Endometrial microvascular endothelial cells (primary cell): Measurements from ENCODE around the gene KCNMA1. TPM values are rescaled to one million over a fixed set of nuclear protein-coding genes. Genes with fewer than 3 reads are reported as not detected.

Source experiments
- in situ Hi-C: cut with HindIII; loops from 2 replicates; pipeline ENCODE4 v1.10.0; 2017; ENCODE audit warnings: low sequenced_read_pairs, low pct_unique_long_range_greater_than_20kb; ENCODE audit errors: inconsistent ontology term
- total RNA-seq: library from RNA; depleted of rRNA; stranded (reverse); fragments of >200 nt; gene quantifications from one replicate; pipeline ENCODE4 v1.2.3, GENCODE V29; 2015; ENCODE audit errors: inconsistent ontology term

Gene KCNMA1
- total RNA-seq, 1 donor from 2014 or later, result 0.09 TPM

DNA sequence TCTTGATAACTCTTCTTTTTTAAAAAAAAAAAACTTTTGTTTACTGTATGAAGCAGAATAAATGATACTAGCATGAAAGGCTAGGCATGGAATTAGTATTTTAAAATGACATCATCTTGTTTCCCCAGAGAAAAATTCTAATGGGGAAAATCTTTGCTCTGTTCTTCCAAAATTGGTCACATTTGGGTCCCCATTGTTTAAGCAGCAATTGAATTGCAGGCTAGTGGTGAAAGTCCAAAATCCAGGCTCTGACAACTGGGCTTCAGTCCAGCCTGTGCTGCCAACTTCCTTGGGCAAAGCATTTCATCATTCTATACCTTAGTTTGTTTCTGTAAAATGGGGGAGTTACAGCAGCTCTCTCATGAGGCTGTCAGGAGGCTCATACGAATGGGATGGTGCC lies 726.4 kb downstream of the KCNMA1 start:
- in situ Hi-C loops, result no loop called here

DNA sequence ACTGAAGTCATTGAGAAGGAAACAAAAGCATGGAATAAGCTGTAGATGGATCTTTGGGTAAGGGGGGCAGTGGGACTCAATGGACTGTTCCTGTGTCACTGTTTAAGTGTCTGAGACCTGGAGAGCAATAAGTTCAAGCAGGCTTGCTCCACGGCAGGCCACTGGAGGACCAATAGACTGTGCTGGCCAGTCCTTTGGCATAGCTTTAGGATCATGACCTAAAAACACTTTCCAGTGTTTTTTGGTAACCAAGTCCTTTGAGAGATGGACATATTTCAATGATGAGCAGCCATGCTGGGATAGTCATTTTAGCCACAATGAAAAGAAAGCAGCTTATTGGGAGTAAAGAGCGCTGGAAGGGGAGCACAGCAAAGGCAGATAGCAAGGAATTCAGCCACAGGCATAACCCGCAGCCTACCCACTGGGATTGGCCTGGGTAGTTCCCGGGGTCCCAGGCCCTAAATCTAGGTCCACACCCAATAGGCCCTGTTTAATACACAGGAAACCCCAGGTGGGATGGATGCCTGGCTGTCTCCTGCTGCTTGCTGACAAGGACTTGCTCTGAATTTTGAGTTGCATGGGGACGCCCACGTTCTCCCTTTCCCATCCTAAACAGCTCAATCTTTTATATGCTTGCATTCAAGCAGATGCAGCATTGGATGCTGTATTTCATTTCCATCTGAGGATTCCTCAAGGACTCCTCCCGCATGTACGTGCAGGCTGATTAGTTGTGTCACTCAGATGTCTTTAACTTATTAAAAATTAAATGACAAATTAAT lies 727.2 kb downstream of the KCNMA1 start:
- in situ Hi-C loops, result no loop called here

DNA sequence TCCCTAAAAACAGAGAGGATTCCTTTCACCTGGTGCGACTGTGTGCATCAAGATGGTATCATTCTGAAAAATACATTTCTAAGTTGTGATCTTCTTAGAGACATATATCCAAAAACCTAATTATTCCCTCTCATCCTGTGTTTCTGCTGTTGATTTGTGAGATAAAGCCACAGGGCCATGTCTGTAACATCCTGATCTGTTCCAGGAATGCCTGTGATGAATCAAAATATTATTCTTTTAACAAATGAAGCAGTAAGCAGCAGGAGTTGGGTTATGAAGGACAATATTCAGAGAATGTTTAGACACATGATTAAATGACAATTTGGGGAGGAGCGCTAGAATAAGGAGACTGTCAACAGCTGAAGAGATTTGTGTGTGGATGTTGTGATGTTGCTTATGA lies 731.4 kb downstream of the KCNMA1 start:
- in situ Hi-C loops, result no loop called here

DNA sequence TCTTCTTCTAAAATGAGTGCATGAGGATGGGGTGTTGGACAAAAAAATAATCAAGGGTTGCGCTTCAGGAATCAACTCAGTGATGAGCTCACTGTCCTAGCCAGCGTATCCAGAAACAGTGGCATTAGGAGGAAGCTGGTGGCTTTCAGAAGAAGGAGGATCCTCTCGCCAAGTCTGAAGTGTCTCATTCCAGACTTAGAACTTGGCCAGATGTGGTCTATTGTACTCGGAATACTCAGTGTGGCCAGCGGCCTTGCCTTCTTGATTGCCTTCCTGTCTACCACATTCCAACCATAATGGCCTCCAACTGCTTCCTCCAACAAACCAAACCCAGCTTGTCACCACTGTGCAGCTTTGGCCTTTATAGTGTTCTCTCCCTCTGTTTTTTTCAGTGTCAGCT lies 732.4 kb downstream of the KCNMA1 start:
- in situ Hi-C loops, result no loop called here

DNA sequence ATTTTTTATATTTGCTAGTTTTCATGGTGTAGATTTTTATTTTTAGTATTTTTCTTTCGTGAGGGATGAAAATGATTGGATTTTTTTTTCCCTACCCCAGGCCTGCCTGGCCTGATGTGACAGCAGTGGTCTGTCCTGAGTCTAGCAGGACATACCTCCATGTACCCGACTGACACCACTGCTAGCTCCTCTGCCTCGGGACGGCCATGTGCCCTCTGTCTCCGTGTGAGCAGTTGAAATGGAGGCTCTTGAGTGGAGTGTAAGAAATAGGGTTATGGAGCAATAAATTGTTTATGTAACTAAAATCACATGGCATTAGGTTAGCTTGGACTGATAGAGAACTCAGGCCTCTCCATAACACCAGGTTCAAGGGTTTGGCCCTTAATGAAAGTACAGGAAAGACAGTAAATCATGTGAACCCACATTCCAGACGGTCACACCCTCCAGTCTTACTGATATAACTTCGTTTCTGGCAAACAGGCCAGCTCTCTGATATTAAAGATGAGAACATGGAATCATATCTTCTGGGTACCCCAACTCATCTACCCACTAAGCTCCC lies 734.1 kb downstream of the KCNMA1 start:
- in situ Hi-C loops, result no loop called here

DNA sequence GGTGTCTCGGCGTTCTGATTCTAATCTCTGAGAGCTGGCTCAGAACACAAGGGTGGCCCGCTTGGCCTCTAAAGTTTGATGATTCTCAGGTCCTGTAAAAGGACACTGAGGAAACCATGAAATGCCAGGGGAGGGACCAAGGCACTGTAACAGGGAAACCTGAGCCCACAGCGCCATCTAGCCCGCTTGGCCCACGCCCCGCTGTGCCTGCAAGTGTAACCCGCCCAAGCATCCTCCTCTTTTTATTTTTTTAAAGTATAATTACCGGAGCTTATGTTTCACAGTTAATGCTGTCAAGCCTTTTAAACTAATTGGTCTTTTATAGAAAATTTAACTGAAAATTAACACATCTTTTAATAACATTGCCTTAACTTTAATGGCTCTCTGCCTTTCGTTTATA lies 734.7 kb downstream of the KCNMA1 start:
- in situ Hi-C loops, result no loop called here

DNA sequence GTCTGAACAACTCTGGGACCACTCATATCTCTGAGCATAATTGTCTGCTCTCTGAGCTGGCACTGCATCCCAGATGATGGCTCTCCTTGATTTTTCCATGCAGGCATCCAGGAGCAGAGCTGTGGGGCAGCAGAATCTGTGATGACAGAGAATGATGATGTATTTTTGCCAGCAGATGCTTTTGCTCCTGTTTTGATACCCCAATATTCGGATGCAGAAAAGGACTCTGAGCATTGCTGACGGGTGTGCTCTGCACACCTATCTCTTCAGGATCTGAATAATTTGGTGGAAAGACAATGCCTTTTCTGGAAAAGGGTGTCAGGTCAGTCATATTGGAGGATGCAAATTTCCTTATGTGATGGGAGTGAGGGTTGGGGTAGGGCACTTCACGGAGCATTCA lies 735.9 kb downstream of the KCNMA1 start:
- in situ Hi-C loops, result no loop called here

DNA sequence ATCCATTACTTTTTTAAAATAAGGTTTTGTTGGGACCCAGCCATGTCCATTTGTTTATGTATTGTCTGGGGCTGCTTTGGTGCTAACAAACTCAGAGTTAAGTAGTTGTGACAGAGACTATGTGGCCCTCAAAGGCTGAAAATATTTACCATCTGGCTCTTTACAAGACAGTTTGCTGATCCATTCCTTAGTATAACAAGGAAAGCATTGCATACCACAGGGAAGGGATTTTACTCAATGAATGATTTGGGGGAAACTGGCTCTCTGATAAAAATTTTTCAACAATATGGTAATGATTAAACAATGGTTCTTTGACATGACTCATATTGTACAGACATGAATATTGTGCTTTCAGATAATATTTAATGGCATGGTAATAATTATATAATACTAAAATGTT lies 738.1 kb downstream of the KCNMA1 start:
- in situ Hi-C loops, result no loop called here

DNA sequence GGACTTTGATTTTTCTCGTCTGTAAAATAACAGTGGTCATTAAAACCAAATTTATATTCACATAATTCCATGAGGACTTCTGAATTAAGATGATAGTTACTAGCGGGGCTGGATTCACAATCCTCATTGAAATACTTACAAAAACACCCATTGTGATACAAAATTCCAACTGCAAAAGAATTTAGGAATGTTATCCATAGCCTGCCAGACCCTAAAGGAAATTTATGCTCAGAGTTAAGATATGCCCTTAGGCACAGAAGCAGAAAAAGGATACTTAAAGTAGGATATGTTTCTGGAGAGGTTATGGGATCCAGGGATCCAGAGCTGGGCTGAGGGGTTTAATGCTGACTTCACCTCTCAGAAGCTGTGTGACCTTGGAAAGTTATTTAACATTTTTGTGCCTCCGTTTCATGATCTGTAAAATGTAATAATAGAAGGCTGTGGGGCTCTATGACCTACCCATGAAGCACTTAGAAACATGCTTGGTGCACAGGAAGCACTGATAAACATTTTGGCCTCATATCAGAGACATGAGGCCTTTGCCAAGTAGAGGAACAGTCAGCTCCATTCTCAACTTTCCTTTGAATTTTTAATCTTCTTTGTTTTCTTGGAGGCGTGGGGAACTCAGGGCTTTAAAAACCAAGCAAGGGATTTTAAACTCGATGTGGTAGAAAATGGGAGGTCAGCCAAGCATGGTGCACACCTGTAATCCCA lies 744.7 kb downstream of the KCNMA1 start:
- in situ Hi-C loops, result no loop called here

DNA sequence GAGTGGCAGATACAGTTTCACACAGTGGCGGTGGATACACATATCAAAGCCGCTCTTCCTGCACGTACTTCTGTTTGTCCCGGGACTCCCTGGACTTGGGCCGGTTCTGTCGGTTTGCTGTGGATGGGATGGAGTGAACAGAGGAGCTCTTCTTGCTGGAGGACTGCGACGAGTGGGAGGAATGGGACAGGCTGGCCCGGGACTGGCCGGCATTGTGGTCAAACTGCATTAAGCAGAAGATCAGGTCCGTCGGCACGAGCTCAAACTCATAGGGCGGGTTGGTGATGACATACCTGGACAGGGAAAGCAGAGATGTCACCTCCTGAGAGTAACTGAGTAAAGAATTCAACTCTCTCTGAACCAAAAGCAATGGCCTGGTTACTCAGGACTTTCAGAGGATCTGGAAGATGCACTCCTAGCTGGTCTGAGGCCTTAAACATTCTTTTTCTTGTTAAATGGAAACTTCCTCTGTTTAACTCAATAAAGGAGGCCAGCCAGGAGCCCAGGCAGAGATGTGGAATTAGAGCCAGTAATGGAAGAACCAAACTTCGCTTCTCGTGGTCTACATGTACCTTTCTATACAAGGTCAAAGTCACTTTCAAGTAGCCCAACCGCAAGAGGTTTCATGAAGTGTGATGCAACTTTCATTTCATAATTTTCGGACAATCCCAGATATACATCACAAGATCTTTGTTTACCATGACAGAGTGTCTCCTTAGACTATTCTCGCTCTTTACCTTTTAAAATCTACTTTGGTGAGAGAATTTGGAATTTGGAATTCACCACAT lies 750.2 kb downstream of the KCNMA1 start:
- in situ Hi-C loops, result no loop called here

DNA sequence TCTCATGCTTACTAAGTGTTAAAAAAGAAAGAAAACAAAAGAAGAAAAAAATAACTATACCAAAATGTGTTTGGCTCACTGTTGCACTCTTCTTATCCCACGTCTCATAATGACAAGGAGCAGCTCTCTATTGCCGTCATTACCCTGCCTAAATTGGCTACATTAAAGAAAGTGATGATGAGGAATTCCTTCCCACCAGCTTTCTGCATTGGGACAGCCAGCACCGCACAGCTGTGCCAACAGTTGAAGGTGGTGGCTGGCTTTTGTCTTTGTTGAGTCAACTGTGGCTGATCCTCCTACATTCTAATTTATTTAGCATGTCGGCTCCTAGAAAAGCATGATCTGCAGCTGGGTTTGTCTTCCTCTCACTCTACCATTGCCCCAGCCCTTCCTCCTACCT lies 751.8 kb downstream of the KCNMA1 start:
- in situ Hi-C loops, result no loop called here

DNA sequence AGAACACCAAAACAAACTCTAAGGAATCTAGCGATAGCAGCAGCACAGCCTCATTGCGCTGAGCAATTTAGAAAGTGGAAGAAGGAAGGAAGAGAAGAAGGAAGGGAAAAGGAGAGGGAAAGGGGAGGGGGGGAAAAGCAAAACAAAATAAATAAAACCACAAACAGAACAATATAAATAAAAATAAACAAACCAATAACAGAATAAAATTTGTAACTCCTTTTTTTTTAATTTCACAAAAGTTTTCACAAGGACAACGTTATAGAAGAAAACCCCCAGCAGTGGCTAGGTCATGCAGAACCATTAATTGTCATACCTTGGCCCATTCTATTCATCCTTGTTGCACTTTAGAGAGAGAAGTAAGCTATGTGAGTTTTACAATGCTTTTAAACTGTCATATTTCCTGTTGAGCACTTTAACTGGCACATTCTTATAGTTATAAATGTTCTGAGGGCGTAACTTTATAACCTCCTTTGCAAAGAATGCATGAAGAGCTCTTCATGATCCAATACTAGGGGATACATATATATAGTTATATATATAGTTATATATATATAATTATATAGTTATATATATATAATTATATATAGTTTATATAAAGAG lies 752.8 kb downstream of the KCNMA1 start:
- in situ Hi-C loops, result no loop called here

DNA sequence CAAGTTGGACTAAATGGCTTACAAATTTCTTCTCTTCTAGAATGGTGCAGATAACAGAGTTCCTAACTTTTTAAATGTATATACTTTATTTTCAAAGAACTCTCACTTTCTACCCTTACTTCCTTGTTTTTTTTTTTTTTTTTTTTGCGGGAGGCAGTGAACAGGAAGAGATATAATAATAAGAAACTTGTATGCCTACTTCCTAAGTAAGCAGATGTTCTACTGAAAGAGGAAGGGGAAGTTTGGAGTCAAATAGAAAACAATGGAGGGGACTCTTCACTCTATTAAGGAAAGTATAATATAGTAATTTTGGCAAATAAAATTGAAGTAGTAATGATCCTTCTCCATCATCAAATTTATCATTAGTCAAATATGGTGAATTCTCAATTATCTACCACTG lies 754.0 kb downstream of the KCNMA1 start:
- in situ Hi-C loops, result no loop called here

DNA sequence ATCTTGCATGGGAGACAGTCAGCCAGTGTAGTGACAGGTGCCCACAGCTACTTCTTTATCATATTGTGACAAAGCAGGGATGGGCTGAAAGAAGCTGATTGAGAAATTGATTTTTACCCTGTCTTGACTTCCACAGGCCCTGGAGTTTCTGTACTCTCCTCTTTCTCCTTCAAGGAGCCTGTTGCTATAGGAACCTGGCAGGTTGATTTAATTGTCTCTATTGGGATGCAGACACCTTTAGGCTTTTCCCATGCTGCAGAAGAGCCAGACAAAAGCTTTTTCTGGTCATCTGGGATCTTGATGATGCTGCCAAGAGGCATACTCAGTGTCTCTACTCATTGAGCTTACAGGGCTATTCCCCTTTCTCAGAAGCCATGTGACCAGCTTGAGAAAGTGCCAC lies 754.8 kb downstream of the KCNMA1 start:
- in situ Hi-C loops, result no loop called here

DNA sequence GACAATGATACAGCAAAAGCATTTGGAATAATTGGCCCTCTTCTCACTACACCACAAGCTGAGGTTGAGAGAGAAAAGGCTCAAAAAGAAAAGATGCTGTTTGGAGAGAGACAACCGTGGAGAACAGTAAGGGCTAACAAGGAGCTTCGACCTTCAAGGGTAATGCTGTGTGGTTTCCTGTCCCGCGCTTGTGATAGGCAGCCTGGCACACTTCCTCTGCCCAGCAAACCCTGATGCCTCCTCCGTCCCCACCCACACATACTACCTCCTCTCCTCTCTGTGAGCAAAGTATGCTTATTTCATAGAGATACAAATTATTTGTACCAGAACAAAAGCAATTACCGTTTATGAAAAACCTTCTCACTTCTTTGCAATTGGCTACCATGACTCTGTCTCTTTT lies 755.4 kb downstream of the KCNMA1 start:
- in situ Hi-C loops, result no loop called here

DNA sequence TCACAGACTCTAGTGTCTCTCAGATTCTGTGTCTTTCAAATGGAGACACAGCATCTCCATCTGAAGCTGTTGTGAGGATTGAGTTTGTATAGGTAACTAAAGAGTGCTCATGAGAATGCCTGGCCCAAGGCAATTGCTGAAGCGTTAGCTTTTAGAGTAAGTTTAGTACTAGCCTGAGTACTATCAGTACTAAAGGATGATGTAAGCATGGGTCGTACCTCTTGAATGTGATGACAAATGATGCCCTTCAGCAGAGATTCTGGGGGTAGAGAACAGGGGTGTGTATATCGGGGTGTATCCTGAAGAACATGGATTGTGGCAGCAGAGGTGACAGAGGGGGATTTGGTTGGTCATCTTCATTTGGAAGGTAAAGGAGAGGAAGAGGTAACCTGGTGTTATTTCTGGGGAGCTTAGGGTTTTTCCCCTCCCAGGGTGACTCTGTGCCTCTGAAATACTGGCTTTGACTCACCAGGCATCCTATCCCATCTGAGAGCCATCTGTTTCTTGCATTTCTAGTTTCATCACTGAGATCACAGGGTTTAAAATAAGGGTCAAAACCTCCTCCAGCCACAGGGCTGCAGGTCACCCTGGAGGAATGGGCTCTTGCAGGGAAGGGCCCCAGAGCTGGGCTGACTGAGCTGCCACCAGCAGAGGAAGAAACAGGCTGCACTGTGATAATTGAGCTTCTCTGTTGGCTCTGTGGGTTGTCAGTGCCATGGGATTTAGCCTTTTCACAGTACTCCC lies 756.0 kb downstream of the KCNMA1 start:
- in situ Hi-C loops, result no loop called here

DNA sequence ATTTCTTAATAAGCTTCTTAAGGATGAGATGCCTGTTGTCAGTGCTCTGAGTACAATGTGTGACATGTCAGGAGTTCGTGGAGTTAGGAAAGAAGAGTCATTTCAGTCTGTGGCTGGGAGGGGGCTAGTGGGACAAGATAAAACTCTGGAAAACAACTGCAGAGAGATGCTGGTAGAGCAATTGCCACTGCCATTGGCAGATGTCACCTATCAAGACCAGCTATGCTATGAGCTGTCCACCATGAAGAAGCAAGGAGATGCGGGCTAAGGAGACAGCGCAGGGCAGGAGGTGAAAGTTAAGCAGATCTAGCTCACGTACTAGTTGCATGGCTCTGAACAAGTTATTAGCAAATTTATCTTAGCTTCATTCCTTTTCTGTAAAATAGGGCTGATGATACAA lies 756.7 kb downstream of the KCNMA1 start:
- in situ Hi-C loops, result no loop called here

DNA sequence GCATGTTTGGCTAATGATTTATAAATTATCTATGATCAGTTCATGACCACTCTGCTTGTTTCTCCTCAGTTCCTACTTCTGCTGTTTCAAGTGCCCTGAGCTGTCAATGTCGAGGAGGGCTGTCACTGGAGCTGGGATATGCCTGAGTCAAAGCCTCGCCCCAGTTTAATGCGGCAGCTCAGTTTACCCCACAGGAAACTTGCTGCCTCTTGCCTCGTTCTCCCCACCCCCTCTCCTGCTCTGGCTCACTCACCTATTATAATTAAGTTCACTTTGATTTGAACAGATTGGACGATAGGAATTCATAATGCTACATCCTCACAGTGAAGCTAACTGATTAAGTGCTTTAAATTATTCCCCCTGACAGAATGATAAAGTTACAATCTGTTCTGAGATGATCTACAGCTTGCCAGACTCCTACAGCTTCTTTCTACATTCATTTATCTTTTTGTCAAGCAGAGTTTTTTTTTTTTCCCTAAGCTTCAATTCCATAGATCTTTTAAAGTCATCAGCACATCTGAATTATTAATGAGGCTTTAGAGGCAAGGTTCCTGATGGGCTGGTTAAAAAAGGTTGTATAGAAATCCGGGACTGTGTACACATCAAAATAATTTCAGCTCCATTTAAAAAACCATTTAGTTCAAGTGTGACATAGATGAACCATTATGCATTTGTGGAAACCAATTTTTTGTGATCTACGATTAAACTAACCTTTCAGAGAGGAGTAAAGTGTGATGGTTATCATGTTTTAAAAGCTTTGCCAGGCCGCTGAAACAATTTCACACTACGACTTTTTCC lies 758.3 kb downstream of the KCNMA1 start:
- in situ Hi-C loops, result no loop called here
